Uterus (tissue), 4 donors: ENCODE measurements around the gene FSD1. TPM values are rescaled to one million over a fixed set of nuclear protein-coding genes. Genes with fewer than 3 reads are reported as not detected.
"Not testable (repeated sequence)": the region's sequence is repeated elsewhere in the genome, so short reads cannot be mapped to it uniquely, and the experiment has no call there.

Experiments
- DNase-seq, 2 donors: peaks; one replicate each; pipeline ENCODE4 v3.0.0-alpha.2; 2019 to 2020
- H3K27ac ChIP-seq, 2 donors: fragments of 200-600 bp; sonication (generic); 1 replicate in 1 of 2; 2 replicates in 1 of 2; pipeline ENCODE4 v1.5.1; 2016 to 2018
- H3K27me3 ChIP-seq, 2 donors: fragments of 200-600 bp; sonication (generic); one replicate each; pipeline ENCODE4 v1.5.1; 2018 to 2019; ENCODE audit warnings: control low read depth in 1 of 2
- H3K36me3 ChIP-seq, 2 donors: fragments of 200-600 bp; sonication (generic); one replicate each; pipeline ENCODE4 v1.5.1; 2019; ENCODE audit warnings: control low read depth in 1 of 2
- H3K4me1 ChIP-seq, 2 donors: fragments of 200-600 bp; sonication (generic); one replicate each; pipeline ENCODE4 v1.5.1; 2018 to 2019; ENCODE audit warnings: control low read depth in 1 of 2
- H3K4me3 ChIP-seq, 2 donors: fragments of 200-600 bp; sonication (generic); 1 replicate in 1 of 2; 2 replicates in 1 of 2; pipeline ENCODE4 v1.5.1; 2018 to 2019; ENCODE audit warnings: mild to moderate bottlenecking in 1 of 2
- H3K9me3 ChIP-seq, 2 donors: fragments of 200-600 bp; sonication (generic); one replicate each; pipeline ENCODE4 v1.5.1; 2019; ENCODE audit warnings: control low read depth in 1 of 2
- POLR2A ChIP-seq, 2 donors: fragments of 450-650 bp; IDR thresholded peaks; one replicate each; pipeline ENCODE4 v1.6.1; 2016; ENCODE audit warnings: antibody characterized with exemption in 2 of 2, mild to moderate bottlenecking in 1 of 2, moderate library complexity in 1 of 2
- intact Hi-C: fragments of 100-400 bp; cut with DNase I; formaldehyde crosslinking; loops from one replicate; pipeline ENCODE4 v1.15.1; 2023; ENCODE audit warnings: low total_unique reads
- total RNA-seq, 4 donors: library from RNA; depleted of rRNA in 3 of 4; stranded (reverse); fragments of >200 nt in 3 of 4; gene quantifications; one replicate each; pipeline versions ENCODE4 v1.1.0 to v1.2.4, GENCODE V29; 2014 to 2023
- TF ChIP-seq, protein P1 (sequence below), 4 experiments: fragments of 200-600 bp in 2 of 4; fragments of 450-650 bp in 2 of 4; sonication (generic) in 2 of 4; IDR thresholded peaks; one replicate each; pipeline ENCODE4 v1.5.1; 2016 to 2019; ENCODE audit warnings: antibody characterized with exemption in 4 of 4, mild to moderate bottlenecking in 2 of 4, moderate library complexity in 1 of 4
- donor health status: DM: yes; HTN: yes; CAD: no.

The FSD1 gene
- total RNA-seq, 4 donors from 2014 or later, result 3.1 TPM; not detected in 3

DNA sequence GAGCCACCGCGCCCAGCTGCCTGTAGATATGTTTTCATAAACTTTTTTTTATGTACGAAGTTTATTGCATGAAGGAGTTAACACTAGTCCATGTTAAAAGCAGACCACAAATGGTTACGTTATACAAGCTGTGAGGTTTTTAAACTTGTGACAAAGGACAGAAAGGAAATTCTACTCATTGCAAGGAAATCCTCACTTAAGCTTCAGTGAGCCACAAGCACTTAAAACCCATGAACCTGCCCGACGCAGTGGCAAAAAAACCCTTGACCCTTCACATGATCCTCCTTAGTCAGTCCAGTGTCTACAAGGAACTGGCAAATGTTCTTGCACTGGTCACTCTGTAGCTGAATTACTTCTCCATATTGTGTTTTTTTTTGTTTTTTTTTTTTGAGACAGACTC lies 43.1 kb downstream of the FSD1 start:
- intact Hi-C loops, result no loop called here
- DNase-seq, result no peak
- Histone ChIP-seq H3K36me3 (no peaks in the 10 kb centered on the region), H3K9me3 (no peaks in the 10 kb centered on the region), H3K27ac (no peak overlapping the region), H3K4me1 (peaks cover 3 to 5% of the 10 kb centered on the region in 2 donors), H3K27me3 (no peaks in the 10 kb centered on the region), H3K4me3 (no peak overlapping the region)
- TF ChIP-seq, protein P1, sequence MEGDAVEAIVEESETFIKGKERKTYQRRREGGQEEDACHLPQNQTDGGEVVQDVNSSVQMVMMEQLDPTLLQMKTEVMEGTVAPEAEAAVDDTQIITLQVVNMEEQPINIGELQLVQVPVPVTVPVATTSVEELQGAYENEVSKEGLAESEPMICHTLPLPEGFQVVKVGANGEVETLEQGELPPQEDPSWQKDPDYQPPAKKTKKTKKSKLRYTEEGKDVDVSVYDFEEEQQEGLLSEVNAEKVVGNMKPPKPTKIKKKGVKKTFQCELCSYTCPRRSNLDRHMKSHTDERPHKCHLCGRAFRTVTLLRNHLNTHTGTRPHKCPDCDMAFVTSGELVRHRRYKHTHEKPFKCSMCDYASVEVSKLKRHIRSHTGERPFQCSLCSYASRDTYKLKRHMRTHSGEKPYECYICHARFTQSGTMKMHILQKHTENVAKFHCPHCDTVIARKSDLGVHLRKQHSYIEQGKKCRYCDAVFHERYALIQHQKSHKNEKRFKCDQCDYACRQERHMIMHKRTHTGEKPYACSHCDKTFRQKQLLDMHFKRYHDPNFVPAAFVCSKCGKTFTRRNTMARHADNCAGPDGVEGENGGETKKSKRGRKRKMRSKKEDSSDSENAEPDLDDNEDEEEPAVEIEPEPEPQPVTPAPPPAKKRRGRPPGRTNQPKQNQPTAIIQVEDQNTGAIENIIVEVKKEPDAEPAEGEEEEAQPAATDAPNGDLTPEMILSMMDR (IDR thresholded peaks at IDR 0.05), result no peak
- TF ChIP-seq POLR2A (IDR thresholded peaks at IDR 0.05), result no peak

DNA sequence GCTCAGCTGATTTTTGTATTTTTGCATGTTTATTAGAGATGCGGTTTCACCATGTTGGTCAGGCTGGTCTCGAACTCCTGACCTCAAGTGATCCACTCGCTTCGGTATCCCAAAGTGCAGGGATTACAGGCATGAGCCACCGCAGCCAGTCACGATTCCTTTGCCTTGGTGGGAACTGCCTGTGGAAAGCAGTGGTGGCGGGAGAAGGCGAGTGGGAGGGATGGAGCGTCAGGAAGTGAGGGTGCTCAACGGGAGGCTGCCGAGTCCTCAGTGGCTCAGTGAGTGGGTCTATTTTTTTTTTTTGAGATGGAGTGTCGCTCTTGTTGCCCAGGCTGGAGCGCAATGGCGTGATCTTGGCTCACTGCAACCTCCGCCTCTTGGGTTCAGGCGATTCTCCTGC lies 44.8 kb downstream of the FSD1 start:
- H3K4me3 ChIP-seq, H3K9me3 ChIP-seq, H3K4me1 ChIP-seq, H3K27ac ChIP-seq, intact Hi-C loops, H3K36me3 ChIP-seq, DNase-seq, H3K27me3 ChIP-seq: not testable (repeated sequence)

DNA sequence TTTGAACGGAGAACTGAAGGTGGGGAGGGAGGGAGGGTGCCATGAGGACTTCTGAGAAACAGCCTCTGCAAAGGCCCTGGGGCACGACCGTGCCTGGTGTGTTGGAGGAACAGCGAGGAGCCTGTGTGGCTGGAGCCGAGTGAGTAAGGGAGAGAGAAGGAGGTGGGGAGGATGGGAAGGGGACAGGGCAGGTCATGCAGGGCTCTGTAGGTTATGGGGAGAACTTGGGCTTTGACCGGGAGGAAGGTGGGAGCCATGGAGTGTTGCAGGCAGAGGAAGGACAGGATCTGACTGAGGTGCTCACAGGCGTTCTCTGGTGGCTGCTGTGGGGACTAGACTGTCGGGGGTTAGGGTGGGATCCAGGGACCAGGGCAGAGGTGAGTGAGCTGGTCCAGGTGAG lies 45.7 kb downstream of the FSD1 start:
- Histone ChIP-seq H3K4me1 (no peaks in the 10 kb centered on the region), H3K36me3 (no peaks in the 10 kb centered on the region), H3K27ac (no peak overlapping the region), H3K9me3 (no peaks in the 10 kb centered on the region), H3K27me3 (no peaks in the 10 kb centered on the region), H3K4me3 (no peak overlapping the region)
- TF ChIP-seq, protein P1 (IDR thresholded peaks at IDR 0.05), result no peak
- TF ChIP-seq POLR2A (IDR thresholded peaks at IDR 0.05), result no peak
- no peak for DNase-seq
- intact Hi-C loops, result loop anchor here (10.0 kb wide), 1 partner anchor 85 kb away; no protein-coding TSS in a partner anchor

DNA sequence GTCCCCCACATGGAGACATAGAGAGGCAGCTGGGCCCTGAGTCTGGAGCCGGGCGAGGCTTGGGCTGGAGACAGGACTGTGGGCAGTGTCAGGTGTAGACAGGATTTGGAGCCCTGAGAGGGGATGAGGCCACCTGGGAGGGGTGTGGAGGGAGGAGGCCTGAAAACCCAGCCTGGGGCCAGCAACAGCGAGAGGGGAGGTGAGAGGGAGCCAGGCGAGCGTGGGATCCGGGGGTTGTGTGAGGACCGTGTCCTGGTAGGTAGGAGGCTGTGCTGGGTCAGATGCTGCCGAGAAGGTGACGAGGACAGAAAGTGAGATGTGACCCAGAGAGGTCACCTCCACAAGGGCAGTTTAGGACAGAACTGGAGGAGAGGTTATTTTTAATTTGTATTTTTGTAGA lies 46.3 kb downstream of the FSD1 start:
- TF ChIP-seq, protein P1 (IDR thresholded peaks at IDR 0.05), result no peak
- Histone ChIP-seq H3K27me3 (no peaks in the 10 kb centered on the region), H3K36me3 (no peaks in the 10 kb centered on the region), H3K4me3 (no peak overlapping the region), H3K27ac (no peak overlapping the region), H3K9me3 (no peaks in the 10 kb centered on the region), H3K4me1 (no peaks in the 10 kb centered on the region)
- DNase-seq, result no peak
- intact Hi-C loops, result loop anchor here (10.0 kb wide), 1 partner anchor 86 kb away; no protein-coding TSS in a partner anchor

DNA sequence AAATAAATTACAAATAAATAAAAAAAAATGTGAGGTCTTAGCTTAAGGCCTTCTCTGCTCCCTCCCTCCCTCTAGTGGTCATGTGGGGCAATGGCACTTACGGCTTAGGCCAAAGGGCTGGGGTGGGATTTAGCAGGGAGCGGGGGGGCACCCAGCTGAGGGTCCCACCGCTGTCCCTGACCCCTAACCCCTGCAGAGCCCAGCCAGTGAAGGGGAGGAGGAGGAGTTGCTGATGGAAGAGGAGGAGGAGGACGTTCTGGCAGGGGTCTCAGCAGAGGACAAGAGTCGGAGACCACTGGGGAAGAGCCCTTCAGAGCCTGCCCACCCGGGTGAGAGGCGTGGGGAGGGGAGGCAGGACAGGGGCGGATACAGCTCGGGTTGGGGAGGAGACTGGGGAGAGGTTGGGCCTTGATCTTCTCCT lies 48.3 kb downstream of the FSD1 start:
- Histone ChIP-seq H3K27me3 (no peaks in the 10 kb centered on the region), H3K4me3 (no peak overlapping the region), H3K9me3 (no peaks in the 10 kb centered on the region), H3K36me3 (no peaks in the 10 kb centered on the region), H3K4me1 (no peaks in the 10 kb centered on the region), H3K27ac (no peak overlapping the region)
- peak in 1 of 2 donors; percentile 57 for DNase-seq
- intact Hi-C loops, result loop anchor here (10.0 kb wide), 1 partner anchor 88 kb away; no protein-coding TSS in a partner anchor
- TF ChIP-seq, protein P1 (IDR thresholded peaks at IDR 0.05), result peak; percentile 38 to 86 (median 58)
- TF ChIP-seq POLR2A (IDR thresholded peaks at IDR 0.05), result no peak

DNA sequence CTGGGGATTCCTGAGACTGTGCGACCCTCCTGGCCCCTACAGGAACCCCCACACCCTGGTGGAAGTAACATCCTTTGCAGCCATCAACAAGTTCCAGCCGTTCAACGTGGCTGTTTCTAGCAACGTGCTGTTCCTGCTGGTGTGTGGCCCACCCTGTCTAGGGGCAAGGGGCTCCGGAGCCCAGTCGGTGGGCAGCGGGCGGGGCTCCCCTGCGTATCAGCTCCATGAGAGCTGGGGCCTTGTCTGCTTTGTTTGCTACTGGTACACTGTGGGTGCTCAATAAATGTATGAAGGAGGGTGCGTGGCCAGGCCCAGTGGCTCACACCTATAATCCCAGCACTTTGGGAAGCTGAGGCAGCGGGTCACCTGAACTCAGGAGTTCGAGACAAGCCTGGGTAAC lies 49.9 kb downstream of the FSD1 start:
- H3K27ac ChIP-seq, result no peak overlapping the region
- H3K27me3 ChIP-seq, result no peaks in the 10 kb centered on the region
- H3K36me3 ChIP-seq, result no peaks in the 10 kb centered on the region
- TF ChIP-seq POLR2A (IDR thresholded peaks at IDR 0.05), result no peak
- TF ChIP-seq, protein P1 (IDR thresholded peaks at IDR 0.05), result no peak
- no peaks in the 10 kb centered on the region for H3K9me3 ChIP-seq
- intact Hi-C loops, result loop anchor here (10.0 kb wide), 1 partner anchor 89 kb away; no protein-coding TSS in a partner anchor
- no peak overlapping the region for H3K4me3 ChIP-seq
- H3K4me1 ChIP-seq, result no peaks in the 10 kb centered on the region
- no peak for DNase-seq
